ENCODE data around the gene CNTNAP4.

Gene CNTNAP4

DNA sequence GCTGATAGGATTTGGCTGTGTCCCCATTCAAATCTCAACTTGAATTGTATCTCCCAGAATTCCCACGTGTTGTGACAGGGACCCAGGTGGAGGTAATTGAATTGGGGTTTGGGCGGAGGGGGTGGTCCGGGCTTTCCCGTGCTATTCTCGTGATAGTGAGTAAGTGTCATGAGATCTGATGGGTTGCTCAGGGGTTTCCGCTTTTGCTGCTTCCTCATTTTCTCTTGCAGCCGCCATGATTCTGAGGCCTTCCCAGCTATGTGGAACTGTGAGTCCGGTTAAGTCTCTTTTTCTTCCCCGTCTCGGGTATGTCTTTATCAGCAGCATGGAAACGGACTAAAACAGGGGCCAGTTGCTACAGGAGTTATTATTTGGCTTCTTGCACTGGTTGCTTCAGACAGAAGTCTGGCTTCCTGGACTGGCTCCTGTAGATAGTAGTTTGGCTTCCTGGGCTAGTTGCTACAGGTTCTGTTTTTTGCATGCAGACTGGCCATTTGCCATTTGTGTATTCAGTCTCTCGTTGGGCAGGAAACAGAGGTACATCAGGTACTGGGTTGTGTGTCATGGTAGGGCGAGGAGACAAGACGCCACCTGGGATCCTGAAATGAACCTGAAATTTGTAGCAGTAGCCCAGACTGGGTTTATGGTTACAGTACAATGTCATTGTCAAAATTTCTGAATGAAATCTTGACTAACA, 32.6 kb downstream of the CNTNAP4 start:
- DNase-seq: no peak

DNA sequence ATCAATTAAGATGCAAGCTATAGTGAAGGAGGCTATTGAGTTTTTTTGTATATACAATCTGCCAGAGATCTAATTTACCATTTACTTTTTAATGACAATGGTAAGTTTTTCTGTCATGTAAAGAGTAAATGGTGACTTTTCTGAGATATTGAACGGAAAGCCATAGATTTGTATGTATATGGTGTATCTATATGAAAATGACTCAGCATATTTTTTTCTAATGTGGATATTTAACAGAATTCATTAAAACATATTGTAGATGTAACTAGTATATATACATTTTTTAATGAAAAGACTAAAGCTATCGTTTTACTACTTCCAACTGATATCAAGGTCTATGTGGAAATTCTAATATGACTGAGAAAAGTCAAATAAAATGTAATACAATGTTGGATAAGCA, 34.1 kb downstream of the CNTNAP4 start:
- no peak for DNase-seq

DNA sequence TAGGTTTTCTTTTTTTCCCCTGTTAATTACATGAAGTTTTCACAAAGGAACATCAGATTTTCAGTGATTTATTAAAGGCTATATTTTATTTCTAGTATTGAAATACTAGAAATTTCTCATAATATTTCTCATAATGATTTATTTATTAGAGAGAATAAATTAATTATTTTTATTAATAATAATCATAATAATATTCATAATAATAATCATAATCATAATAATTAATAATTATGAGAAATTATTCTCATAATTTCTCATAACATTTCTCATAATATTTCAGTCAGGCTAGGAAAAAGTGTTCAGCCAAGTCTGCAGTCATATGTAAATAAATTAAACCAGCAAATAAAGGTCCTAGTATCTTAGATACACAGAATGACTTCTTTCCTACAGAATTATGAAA, 41.4 kb downstream of the CNTNAP4 start:
- DNase-seq: no peak

DNA sequence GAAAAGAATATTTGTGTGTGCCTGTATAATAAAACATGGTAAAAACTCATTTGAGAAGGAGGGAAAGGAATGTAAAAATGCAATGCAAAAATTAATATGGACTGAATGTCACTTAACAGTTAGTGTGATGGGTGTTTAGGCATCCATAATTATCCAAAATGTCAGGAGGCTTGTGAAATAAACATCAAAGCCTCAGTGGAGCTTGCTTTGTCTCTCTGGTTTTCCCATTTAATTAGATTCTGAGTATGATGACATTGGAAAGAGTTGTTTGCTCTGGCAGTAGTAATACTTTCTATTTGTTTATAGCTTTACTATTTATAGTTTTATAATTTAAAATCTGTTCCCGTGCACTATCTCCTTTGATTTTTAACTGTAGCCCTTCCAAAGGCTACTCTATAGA, 51.9 kb downstream of the CNTNAP4 start:
- DNase-seq: no peak

DNA sequence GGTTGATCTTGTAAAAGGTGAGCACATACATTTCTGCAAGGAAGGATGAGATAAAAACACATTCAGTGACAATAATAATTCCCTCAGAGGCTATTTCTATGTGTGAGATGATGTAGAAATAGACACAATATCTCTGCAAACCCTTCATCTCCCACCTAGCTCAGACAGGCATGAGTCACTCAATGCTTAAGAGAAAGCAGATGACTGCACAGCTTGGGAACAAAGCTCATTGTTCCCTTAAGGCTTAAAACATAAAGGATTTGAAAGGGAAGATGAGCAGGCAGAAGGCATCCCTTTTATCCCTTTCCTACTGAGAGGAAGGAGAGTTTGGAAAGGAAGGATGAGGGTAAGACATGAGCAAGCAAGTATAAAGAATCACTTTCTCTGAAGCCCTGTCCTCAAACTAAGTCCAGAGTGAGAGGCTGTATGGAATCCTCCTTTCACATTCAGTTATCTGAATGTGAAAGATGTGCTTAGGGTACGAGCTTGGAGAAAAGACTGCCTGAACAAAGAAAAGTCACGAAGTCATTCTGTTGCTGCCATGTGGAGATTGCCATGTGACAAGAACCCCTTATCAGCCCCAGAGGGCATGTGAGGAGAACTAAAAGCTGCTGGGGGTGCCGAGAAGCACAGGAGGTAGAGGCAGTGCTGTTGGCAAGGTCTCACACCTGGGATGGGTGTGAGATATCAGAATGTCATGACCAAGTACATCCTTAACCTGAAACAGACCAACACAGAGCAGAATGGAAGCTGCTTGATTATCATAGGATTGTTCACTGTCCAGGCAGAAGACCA, 58.2 kb downstream of the CNTNAP4 start:
- no peak for DNase-seq

DNA sequence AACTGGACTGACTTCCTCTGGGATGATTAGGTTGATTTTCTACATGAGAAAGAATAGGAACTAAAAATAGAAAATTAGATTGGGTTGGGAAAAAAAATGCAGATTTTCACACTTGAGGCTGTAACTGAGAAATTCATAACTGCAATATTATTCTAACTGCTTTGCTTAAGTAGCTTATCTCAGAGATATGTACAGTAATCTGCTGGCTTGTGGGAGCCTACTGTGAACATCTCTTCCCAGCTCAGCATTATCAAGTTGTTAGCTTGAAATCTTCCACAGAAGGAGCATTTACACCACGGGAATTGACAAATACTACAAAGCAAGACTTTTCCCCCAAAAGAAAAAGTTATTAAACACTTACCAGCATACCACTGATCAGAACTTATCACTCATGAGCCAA, 58.9 kb downstream of the CNTNAP4 start:
- no peak for DNase-seq

DNA sequence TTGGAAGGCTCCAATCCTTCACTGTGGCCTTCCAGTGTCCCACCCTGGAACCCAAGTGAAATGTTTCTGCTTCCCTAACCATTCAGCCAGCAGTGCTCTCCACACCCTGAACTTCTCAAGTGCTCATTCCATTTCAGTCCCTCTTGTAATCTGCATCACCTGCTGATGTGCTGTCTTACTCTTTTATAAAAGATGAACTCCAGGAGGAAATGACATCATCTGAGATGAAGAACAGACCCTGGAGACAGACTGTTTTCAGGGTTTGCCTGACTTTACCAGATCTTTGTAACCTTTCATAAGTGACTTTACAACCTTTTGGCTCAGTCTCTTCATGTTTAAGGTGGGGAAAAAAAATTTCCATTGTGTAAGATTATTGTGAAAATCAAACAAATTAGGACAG, 61.3 kb downstream of the CNTNAP4 start:
- DNase-seq: no peak

DNA sequence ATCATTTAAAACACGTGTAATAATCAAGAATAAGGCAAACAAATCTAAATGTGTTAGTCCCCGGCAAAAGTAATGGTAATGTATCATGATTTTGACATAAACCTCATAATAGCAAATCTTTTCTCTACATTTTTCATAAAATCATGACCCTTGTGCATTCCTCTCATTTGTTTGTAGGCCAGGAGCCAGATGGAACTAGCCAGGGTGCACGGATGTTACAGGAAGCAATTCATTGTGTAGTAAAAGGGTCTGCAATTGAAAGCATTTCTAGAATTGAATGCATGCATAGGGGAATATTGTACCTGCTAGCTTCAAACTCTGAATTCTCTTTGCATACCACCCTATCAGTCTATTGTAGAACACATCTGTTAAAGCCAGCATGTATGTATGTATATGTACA, 66.6 kb downstream of the CNTNAP4 start:
- DNase-seq: no peak

DNA sequence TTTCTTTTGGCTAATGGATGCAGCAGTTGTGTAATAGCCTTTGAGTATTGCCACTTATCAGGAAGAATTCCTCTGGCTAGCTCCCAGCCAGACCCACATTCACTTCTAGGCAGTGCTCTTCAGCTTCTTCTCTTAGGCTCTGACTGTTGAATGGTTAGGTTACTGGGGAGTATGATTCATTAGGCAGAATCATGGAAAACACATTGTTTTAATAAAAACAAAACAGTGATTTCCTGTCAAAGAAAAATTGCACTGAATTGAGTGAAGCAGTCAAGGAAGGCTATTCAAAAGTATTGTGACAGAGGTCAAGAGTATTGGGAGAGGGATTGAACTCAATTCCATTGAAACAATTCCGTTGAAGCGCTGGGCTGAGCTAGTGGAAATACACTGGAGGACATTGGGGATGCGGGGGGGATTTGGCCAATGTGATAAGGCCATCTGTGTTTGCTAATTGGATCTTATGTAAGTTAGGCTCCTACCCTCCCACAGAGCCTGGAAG, 68.0 kb downstream of the CNTNAP4 start:
- peak; percentile 6 for DNase-seq

DNA sequence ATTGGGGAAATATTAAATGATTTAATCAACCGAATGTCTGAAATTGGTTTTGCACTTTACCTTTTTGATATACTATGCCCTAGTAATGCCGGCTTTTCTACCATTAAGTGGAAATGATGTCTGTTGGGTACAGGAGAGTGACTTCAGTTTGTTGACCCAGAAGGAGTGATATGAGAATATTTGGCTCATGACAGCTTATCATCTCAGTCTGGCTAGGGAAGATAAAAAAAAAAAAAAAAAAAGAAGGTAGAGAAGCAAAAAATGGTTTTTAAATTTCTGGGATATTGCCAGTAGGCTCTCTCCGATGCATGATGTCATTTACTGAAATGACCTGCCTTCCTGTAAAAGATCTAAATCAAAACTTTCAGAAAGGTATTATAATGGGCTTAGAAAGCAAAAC, 69.0 kb downstream of the CNTNAP4 start:
- DNase-seq: no peak

DNA sequence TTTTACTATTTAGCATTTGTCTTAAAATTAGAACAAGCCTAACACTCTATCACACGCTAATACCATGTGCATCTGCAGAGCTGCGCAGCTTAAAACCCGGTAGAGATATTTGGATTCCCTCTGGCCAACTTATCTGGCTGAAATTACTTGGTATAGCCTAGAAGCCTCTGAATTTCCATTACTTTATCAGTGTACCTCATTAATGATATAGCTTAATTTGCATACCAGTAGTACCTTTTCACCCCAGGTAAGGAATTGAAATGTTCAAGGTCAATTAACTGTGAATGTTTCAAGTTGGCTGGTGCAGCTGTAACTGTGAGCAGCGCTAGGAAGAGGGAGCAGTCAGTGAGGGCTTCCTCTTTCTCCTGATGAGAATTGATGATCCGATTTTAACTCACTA, 74.2 kb downstream of the CNTNAP4 start:
- DNase-seq: no peak

DNA sequence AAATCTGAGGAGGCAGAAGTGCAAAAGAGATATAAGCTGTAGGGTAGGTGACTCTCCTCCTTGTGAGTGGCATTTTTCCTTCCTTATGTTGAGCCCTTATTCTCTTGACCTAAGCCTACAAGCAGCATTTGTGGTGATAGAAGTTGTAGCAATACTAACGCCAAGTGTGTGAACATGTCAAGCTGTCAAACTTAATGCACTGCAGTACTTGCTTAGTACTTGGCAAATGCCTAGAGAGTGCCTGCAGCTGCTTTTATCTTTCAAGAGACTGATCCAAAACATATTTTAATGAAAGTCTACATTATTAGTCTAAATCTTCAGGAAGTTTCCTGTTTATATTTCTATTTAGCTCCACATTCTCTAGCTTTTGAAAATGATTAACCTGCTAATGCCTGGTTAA, 83.2 kb downstream of the CNTNAP4 start:
- no peak for DNase-seq

DNA sequence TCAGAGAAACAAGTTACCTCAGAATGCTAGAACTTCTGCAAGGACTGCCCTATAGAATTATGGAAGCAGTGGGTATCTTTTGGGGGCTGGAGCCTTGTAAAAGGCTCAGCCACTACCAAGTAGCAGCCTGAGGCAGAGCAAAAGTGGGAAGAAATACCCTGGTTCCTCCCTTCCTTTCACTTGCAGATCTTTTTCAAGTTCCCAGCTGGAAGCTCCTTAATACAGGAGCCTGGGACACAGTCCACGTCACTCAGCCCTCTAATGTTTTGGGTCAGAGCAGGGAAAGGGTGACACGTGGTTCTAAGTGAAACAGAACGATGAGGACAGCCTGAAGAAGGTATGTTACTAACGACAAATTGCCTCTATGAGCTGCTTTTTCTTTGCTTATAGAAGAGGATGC, 93.1 kb downstream of the CNTNAP4 start:
- DNase-seq: no peak

DNA sequence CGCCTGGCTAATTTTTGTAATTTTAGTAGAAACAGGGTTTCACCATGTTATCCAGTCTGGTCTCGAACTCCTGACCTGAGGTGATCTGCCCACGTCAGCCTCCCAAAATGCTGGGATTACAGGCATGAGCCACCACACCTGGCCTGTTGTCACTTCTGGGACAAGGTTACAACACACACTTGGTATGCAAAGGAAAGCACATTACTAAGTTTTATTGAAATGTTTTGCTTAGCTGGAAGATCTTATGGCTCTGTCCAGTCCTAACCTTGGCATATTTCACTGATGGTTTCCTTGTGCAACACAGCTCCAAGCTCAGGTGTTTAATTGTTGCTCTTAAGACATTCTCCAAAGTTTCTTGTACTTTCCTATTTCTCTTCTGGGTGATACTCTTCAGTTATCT, 94.2 kb downstream of the CNTNAP4 start:
- no peak for DNase-seq

DNA sequence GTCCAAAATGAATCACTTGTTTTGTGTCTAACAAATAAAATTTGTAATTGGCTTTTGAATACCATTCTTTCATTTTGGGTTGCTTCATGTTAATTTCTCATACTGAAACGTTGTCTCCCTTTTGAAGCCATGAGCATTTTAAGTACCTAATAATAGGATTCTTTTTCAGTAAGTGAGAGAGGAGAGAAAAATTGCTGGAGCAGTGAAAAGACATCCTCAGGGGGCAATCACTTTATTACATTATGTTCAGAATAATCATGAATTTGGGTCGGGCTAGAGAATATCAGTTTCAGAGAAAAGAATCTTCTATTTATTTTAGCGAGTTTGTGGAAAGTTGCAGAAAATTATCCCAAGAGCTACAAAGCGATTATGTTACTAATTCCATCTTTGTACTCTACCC, 96.8 kb downstream of the CNTNAP4 start:
- no peak for DNase-seq

DNA sequence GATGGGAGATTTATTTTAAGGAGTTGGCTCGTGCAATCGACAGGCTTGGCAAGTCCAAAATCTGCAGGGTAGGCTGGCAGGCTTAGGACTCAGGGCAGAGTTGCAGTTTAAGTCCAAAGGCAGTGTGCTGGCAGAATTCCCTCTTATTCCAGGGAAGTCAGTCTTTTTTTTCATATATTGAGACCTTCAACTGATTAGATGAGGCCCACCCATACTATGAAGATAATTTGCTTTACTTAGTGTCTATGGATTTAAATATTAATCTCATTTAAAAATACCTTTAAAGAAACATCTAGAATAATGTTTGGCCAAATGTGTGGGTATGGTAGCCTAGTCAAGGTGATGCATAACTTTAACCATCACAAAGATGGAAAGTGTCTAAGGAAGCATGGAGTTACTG, 99.8 kb downstream of the CNTNAP4 start:
- DNase-seq: no peak

DNA sequence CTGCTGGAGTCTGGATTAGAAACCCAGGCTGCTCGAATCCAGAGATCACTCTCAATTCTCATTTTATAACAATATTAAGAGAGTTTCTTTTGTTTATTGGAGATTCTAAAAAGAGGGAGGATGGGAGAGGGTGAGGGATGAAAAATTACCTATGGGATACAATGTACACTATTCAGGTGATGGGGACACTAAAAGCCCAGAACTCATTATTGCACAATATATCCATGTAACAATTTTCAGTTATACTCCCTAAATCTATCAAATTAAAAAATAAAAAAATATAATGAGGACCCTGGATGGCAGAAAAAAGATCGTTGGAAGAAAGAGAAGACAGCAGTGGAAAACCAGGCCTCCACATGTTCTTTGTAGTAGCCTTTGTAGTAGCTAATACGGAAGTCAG, 100.8 kb downstream of the CNTNAP4 start:
- DNase-seq: no peak

DNA sequence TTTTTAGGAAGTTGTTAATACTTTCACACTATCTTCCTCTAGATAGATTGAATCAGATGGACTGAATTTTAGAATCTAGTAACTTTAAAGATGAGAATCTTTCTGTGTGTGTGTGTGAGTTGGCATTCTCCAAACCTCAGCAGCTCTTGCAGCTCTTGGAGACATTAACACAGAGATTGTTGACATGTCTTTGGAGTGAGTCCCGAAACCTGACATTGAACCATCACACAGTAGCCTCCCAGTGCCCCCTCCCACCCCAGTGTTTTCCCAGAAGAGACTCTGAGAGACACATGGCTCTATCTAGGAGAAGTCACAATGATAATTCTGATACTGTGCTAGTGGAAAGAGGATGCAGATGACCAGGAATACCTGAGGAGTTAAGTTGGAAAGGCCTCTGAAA, 103.9 kb downstream of the CNTNAP4 start:
- DNase-seq: no peak

DNA sequence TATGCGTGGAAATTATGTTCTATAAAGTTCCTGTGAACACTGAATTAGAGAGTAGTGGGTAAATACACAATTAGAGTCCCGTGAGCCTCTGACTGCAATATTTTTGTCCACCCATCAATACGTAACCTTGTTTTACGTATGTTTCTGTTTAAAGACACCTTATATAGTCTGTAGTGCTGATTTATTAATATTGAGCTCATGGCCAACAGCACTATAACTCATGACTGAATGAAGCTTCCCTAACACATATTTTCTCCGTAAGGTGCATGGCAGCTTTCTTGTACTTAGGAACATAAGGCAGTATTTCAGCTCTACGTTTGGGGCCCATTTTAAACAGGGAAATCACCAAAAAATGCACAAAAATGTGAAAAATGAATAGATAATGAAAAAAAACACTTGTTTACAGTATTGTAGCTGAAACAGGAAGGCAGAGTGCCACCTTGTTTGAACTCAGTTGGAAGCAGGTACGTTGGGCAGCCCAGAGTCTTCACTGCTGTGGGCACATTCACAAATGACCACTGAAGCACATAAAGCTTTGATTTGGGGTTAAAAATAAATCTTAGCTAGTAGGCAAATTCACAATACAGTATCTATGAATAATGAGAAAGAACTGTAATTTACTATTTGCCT, 108.5 kb downstream of the CNTNAP4 start:
- no peak for DNase-seq

DNA sequence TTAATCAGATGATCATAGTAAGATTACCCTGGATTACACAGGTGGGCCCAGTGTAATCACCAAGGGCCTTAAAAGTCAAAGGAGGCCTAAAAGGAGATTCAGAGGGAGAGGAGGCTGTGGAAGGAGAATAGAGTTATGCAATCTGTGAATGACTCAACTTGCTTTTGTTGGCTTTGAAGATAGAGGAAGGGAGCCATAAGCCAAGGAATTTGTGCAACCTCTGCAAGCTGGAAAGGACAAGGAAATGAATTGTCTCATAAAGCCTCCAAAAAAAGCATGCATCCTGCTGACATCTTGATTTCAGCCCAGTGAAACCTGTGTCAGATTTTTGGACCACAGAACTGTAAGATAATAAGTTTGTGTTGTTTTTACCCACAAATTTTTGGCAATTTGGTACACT, 109.6 kb downstream of the CNTNAP4 start:
- DNase-seq: no peak

DNA sequence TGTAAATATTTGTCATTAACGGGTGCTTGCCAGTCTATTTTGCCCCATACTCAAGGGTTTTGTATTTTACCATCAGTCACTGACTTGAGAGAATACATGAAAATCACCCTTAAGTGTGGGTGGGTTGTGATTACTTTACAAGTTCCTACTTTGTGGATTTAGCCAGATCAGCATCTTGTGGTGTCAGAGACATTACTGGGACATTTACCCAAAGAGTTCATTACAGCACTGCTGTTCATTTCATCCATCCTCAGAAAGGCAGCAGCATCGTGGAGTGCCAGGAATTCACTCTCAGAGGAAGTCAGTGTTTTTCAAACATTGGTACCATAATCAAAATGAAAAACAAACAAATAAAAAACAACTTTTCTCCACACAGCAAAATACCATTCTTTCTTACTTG, 110.8 kb downstream of the CNTNAP4 start:
- DNase-seq: no peak

DNA sequence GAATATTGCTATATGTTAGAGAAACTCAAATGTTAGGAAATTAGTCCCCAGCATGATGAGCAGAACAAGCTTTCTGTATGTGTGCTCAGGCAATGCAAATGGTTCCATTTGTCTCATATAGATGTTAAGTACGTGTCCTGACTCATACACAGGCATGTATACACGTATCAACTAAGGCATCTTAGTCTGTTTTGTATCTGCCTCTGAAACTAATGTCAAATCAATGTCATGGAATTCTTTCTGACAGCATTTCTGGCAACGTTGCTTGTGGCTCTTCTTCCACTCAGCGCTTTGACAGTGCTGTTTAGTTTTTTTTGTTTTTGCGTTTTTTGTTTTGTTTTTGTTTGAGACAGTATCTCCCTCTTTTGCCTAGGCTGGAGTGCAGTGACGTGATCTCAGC, 111.9 kb downstream of the CNTNAP4 start:
- no peak for DNase-seq

DNA sequence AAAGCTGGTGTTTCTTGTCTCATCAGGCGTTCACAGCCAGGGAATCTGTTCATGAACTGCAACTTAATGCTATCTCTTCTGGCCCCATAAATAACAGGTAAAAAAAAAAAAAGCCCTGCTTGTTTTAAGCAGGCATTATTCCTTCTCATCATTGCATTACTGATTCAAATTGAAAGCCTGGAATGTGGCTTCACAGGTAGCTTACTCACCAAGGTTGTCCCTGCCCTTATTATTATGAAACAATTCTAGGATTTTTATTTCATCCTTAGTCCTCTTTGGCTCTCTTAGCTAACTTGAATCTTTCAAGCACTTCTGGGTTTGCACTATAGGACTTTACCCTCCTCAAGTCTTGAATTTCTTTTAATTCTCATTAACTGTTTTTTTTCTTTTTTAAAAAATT, 113.3 kb downstream of the CNTNAP4 start:
- no peak for DNase-seq

DNA sequence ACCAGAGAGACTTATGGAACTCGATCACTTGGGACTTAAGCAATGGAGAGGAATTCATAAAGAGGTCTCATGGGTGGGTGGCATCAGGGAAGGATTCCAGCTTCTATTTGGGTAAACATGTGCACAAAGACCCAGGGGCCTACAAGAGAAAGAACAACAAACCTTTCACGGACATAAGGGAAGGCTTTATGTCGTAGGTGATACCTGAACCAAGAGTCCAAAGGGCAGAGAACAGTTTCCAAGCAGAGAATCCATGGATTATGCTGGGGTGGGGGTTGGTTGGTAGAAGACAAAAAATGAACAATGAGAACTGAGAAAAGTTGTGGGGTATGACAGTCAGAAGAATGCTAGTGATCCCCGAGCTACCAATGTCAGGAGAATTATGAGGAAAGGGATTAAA, 119.8 kb downstream of the CNTNAP4 start:
- DNase-seq: no peak
